WTC11 (cell line): ENCODE measurements around the gene FMO5. TPM values are rescaled to one million over a fixed set of nuclear protein-coding genes. Genes with fewer than 3 reads are reported as not detected.
A peak's percentile ranks its signal among the peaks of the same experiment; 100 is the strongest.

Experiments
- ATAC-seq: fragments of 200-7000 bp; cut with Tn5 transposase; 2 replicates; pipeline ENCODE4 v1.10.0; 2021; ENCODE audit warnings: mild to moderate bottlenecking, moderate library complexity
- CTCF ChIA-PET: fragments of 300-600 bp; sonication (Branson Sonifier 250); formaldehyde crosslinking; loops from one replicate; lab custom pipeline; 2021; ENCODE audit warnings: antibody characterized with exemption; lab: Charles Lee
- POLR2A ChIA-PET: fragments of 350-600 bp; sonication (Branson Sonifier 250); formaldehyde crosslinking; loops from one replicate; lab custom pipeline; 2021; ENCODE audit warnings: antibody characterized with exemption; lab: Charles Lee
- DNase-seq: peaks from one replicate; pipeline ENCODE4 v3.0.0; 2021; ENCODE audit warnings: low spot score
- H3K27ac Mint-ChIP-seq: 2 replicates; pipeline ENCODE4 v1.8.0; 2021; ENCODE audit warnings: mixed read lengths
- H3K27me3 Mint-ChIP-seq: 2 replicates; pipeline ENCODE4 v1.8.0; 2021; ENCODE audit warnings: low read depth, mild to moderate bottlenecking, moderate library complexity, mixed read lengths
- H3K36me3 Mint-ChIP-seq: 2 replicates; pipeline ENCODE4 v1.8.0; 2021; ENCODE audit warnings: mixed read lengths
- H3K4me1 Mint-ChIP-seq: 2 replicates; pipeline ENCODE4 v1.8.0; 2022; ENCODE audit warnings: mixed read lengths
- H3K4me3 Mint-ChIP-seq: 2 replicates; pipeline ENCODE4 v1.8.0; 2021; ENCODE audit warnings: mild to moderate bottlenecking, moderate library complexity, mixed read lengths
- H3K9me3 Mint-ChIP-seq: 2 replicates; pipeline ENCODE4 v1.8.0; 2021; ENCODE audit warnings: mixed read lengths
- CDX4 ChIP-seq: fragments of 250-450 bp; sonication (Bioruptor Pico); IDR thresholded peaks from 2 replicates; pipeline ENCODE4 v1.9.0; 2021; ENCODE audit warnings: moderate library complexity, mild to moderate bottlenecking, inconsistent platforms, borderline replicate concordance
- CREB1 ChIP-seq: sonication (generic); formaldehyde crosslinking; IDR thresholded peaks from 2 replicates; pipeline ENCODE4 v1.8.0; 2023; ENCODE audit warnings: mild to moderate bottlenecking, missing genetic modification reagents
- CREM ChIP-seq: sonication (generic); formaldehyde crosslinking; IDR thresholded peaks from 2 replicates; pipeline ENCODE4 v1.8.1; 2022; ENCODE audit warnings: mild to moderate bottlenecking, missing genetic modification reagents, moderate library complexity
- HMGA2 ChIP-seq: fragments of 250-450 bp; sonication (Bioruptor Pico); IDR thresholded peaks from 2 replicates; pipeline ENCODE4 v1.4.0; 2021; ENCODE audit warnings: mild to moderate bottlenecking, moderate library complexity
- JUN ChIP-seq: sonication (generic); formaldehyde crosslinking; IDR thresholded peaks from 2 replicates; pipeline ENCODE4 v1.8.0; 2023; ENCODE audit warnings: mild to moderate bottlenecking, missing genetic modification reagents
- NR2C2 ChIP-seq: sonication (generic); formaldehyde crosslinking; IDR thresholded peaks from 2 replicates; pipeline ENCODE4 v1.8.0; 2022; ENCODE audit warnings: mild to moderate bottlenecking, missing genetic modification reagents
- RELA ChIP-seq: sonication (generic); formaldehyde crosslinking; IDR thresholded peaks from 2 replicates; pipeline ENCODE4 v1.8.1; 2022; ENCODE audit warnings: missing genetic modification reagents, mild to moderate bottlenecking, borderline replicate concordance
- SMAD3 ChIP-seq: sonication (generic); formaldehyde crosslinking; IDR thresholded peaks from 2 replicates; pipeline ENCODE4 v1.8.0; 2022; ENCODE audit warnings: missing genetic modification reagents, mild to moderate bottlenecking, borderline replicate concordance
- SP1 ChIP-seq: sonication (generic); formaldehyde crosslinking; conservative IDR thresholded peaks from 2 replicates; pipeline ENCODE4 v1.8.1; 2022; ENCODE audit warnings: missing genetic modification reagents
- ZNF138 ChIP-seq: sonication (generic); formaldehyde crosslinking; conservative IDR thresholded peaks from 2 replicates; pipeline ENCODE4 v1.8.1; 2022; ENCODE audit warnings: mild to moderate bottlenecking, moderate library complexity, missing genetic modification reagents
- ZNF317 ChIP-seq: sonication (generic); formaldehyde crosslinking; IDR thresholded peaks from 2 replicates; pipeline ENCODE4 v1.8.1; 2023; ENCODE audit warnings: low read depth, mild to moderate bottlenecking, moderate library complexity, missing genetic modification reagents, borderline replicate concordance
- ZNF416 ChIP-seq: fragments of 250-450 bp; sonication (Bioruptor Pico); IDR thresholded peaks from 2 replicates; pipeline ENCODE4 v1.9.0; 2021; ENCODE audit warnings: mild to moderate bottlenecking, inconsistent platforms
- total RNA-seq: library from RNA; stranded (reverse); gene quantifications from 3 replicates; pipeline ENCODE4 v1.2.3, GENCODE V29; 2021
- TF ChIP-seq, protein P1 (sequence below): fragments of 250-450 bp; sonication (Bioruptor Pico); IDR thresholded peaks from 2 replicates; pipeline ENCODE4 v1.9.0; 2021; ENCODE audit warnings: mild to moderate bottlenecking
- TF ChIP-seq, protein P2 (sequence below): fragments of 200-600 bp; IDR thresholded peaks from 2 replicates; pipeline ENCODE4 v1.8.0; 2022; ENCODE audit warnings: antibody characterized with exemption
- TF ChIP-seq, protein P3 (sequence below): fragments of 250-450 bp; sonication (Bioruptor Pico); IDR thresholded peaks from 2 replicates; pipeline ENCODE4 v1.8.0; 2021; ENCODE audit warnings: mild to moderate bottlenecking
- TF ChIP-seq, protein P4 (sequence below): sonication (generic); formaldehyde crosslinking; IDR thresholded peaks from 2 replicates; pipeline ENCODE4 v1.8.0; 2022; ENCODE audit warnings: missing genetic modification reagents
- TF ChIP-seq, protein P5 (sequence below): sonication (generic); formaldehyde crosslinking; IDR thresholded peaks from 2 replicates; pipeline ENCODE4 v1.8.1; 2023; ENCODE audit warnings: mild to moderate bottlenecking, missing genetic modification reagents, moderate library complexity
- TF ChIP-seq, protein P6 (sequence below): sonication (generic); formaldehyde crosslinking; IDR thresholded peaks from 2 replicates; pipeline ENCODE4 v1.8.1; 2023; ENCODE audit warnings: mild to moderate bottlenecking, missing genetic modification reagents, borderline replicate concordance

The FMO5 gene
- total RNA-seq, 1 experiment from 2014 or later = 3.3 TPM

GRCh38 chr1:147223740-147224615, 1.2 kb downstream of the FMO5 start:
- Mint-ChIP-seq H3K9me3 (no peaks in the 10 kb centered on the region), H3K4me1 (peaks cover 27% of the 10 kb centered on the region), H3K4me3 (peak overlapping the region; percentile 97), H3K27me3 (peaks cover 19% of the 10 kb centered on the region), H3K27ac (peak overlapping the region; percentile 78; the same call in 1 of the 2 replicates)
- no peak for DNase-seq
- ChIA-PET POLR2A (interaction anchor here (0.8 kb wide), 1 partner anchor 140 kb away, joined by 3 read pairs; no protein-coding TSS in a partner anchor), CTCF (interaction anchor here (0.6 to 1.2 kb wide), 3 partner anchors 15 to 50 kb away, joined by 3 to 10 read pairs (median 5); partner anchors contain the start of gene CHD1L)
- peak; percentile 27 for ATAC-seq
- TF ChIP-seq CDX4 (CRISPR knock-in tag) (no peak), SMAD3 (CRISPR knock-in tag) (no peak), NR2C2 (no peak), CREB1 (CRISPR knock-in tag) (no peak), JUN (CRISPR knock-in tag) (no peak), ZNF138 (CRISPR knock-in tag) (no peak)
- TF ChIP-seq, protein P1, sequence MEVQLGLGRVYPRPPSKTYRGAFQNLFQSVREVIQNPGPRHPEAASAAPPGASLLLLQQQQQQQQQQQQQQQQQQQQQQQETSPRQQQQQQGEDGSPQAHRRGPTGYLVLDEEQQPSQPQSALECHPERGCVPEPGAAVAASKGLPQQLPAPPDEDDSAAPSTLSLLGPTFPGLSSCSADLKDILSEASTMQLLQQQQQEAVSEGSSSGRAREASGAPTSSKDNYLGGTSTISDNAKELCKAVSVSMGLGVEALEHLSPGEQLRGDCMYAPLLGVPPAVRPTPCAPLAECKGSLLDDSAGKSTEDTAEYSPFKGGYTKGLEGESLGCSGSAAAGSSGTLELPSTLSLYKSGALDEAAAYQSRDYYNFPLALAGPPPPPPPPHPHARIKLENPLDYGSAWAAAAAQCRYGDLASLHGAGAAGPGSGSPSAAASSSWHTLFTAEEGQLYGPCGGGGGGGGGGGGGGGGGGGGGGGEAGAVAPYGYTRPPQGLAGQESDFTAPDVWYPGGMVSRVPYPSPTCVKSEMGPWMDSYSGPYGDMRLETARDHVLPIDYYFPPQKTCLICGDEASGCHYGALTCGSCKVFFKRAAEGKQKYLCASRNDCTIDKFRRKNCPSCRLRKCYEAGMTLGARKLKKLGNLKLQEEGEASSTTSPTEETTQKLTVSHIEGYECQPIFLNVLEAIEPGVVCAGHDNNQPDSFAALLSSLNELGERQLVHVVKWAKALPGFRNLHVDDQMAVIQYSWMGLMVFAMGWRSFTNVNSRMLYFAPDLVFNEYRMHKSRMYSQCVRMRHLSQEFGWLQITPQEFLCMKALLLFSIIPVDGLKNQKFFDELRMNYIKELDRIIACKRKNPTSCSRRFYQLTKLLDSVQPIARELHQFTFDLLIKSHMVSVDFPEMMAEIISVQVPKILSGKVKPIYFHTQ (CRISPR knock-in tag) = no peak
- TF ChIP-seq, protein P2, sequence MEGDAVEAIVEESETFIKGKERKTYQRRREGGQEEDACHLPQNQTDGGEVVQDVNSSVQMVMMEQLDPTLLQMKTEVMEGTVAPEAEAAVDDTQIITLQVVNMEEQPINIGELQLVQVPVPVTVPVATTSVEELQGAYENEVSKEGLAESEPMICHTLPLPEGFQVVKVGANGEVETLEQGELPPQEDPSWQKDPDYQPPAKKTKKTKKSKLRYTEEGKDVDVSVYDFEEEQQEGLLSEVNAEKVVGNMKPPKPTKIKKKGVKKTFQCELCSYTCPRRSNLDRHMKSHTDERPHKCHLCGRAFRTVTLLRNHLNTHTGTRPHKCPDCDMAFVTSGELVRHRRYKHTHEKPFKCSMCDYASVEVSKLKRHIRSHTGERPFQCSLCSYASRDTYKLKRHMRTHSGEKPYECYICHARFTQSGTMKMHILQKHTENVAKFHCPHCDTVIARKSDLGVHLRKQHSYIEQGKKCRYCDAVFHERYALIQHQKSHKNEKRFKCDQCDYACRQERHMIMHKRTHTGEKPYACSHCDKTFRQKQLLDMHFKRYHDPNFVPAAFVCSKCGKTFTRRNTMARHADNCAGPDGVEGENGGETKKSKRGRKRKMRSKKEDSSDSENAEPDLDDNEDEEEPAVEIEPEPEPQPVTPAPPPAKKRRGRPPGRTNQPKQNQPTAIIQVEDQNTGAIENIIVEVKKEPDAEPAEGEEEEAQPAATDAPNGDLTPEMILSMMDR = no peak
- TF ChIP-seq, all 79 proteins: peak for 0
- H3K36me3 Mint-ChIP-seq = no peaks in the 10 kb centered on the region

- no peak for ATAC-seq
- H3K4me3 Mint-ChIP-seq = no peak overlapping the region
- peaks cover 7% of the 10 kb centered on the region for H3K4me1 Mint-ChIP-seq
- H3K27me3 Mint-ChIP-seq = peaks cover 2% of the 10 kb centered on the region; the same call in 1 of the 2 replicates
- no peaks in the 10 kb centered on the region for H3K36me3 Mint-ChIP-seq
- POLR2A ChIA-PET = no interaction called here
- no peaks in the 10 kb centered on the region for H3K9me3 Mint-ChIP-seq
- CTCF ChIA-PET = no interaction called here
- DNase-seq = no peak
- no peak overlapping the region for H3K27ac Mint-ChIP-seq
- TF ChIP-seq, protein P3, sequence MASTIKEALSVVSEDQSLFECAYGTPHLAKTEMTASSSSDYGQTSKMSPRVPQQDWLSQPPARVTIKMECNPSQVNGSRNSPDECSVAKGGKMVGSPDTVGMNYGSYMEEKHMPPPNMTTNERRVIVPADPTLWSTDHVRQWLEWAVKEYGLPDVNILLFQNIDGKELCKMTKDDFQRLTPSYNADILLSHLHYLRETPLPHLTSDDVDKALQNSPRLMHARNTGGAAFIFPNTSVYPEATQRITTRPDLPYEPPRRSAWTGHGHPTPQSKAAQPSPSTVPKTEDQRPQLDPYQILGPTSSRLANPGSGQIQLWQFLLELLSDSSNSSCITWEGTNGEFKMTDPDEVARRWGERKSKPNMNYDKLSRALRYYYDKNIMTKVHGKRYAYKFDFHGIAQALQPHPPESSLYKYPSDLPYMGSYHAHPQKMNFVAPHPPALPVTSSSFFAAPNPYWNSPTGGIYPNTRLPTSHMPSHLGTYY (CRISPR knock-in tag) = no peak
- no peak for TF ChIP-seq SP1 (CRISPR knock-in tag)
- TF ChIP-seq, protein P4, sequence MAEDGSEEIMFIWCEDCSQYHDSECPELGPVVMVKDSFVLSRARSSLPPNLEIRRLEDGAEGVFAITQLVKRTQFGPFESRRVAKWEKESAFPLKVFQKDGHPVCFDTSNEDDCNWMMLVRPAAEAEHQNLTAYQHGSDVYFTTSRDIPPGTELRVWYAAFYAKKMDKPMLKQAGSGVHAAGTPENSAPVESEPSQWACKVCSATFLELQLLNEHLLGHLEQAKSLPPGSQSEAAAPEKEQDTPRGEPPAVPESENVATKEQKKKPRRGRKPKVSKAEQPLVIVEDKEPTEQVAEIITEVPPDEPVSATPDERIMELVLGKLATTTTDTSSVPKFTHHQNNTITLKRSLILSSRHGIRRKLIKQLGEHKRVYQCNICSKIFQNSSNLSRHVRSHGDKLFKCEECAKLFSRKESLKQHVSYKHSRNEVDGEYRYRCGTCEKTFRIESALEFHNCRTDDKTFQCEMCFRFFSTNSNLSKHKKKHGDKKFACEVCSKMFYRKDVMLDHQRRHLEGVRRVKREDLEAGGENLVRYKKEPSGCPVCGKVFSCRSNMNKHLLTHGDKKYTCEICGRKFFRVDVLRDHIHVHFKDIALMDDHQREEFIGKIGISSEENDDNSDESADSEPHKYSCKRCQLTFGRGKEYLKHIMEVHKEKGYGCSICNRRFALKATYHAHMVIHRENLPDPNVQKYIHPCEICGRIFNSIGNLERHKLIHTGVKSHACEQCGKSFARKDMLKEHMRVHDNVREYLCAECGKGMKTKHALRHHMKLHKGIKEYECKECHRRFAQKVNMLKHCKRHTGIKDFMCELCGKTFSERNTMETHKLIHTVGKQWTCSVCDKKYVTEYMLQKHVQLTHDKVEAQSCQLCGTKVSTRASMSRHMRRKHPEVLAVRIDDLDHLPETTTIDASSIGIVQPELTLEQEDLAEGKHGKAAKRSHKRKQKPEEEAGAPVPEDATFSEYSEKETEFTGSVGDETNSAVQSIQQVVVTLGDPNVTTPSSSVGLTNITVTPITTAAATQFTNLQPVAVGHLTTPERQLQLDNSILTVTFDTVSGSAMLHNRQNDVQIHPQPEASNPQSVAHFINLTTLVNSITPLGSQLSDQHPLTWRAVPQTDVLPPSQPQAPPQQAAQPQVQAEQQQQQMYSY = no peak
- TF ChIP-seq ZNF416 (CRISPR knock-in tag) = no peak
- no peak for TF ChIP-seq RELA (CRISPR knock-in tag)
- TF ChIP-seq SMAD3 (CRISPR knock-in tag) = no peak
- no peak for TF ChIP-seq HMGA2
- no peak for TF ChIP-seq CREM
- TF ChIP-seq, protein P5, sequence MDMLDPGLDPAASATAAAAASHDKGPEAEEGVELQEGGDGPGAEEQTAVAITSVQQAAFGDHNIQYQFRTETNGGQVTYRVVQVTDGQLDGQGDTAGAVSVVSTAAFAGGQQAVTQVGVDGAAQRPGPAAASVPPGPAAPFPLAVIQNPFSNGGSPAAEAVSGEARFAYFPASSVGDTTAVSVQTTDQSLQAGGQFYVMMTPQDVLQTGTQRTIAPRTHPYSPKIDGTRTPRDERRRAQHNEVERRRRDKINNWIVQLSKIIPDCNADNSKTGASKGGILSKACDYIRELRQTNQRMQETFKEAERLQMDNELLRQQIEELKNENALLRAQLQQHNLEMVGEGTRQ (CRISPR knock-in tag) = no peak
- TF ChIP-seq, protein P6, sequence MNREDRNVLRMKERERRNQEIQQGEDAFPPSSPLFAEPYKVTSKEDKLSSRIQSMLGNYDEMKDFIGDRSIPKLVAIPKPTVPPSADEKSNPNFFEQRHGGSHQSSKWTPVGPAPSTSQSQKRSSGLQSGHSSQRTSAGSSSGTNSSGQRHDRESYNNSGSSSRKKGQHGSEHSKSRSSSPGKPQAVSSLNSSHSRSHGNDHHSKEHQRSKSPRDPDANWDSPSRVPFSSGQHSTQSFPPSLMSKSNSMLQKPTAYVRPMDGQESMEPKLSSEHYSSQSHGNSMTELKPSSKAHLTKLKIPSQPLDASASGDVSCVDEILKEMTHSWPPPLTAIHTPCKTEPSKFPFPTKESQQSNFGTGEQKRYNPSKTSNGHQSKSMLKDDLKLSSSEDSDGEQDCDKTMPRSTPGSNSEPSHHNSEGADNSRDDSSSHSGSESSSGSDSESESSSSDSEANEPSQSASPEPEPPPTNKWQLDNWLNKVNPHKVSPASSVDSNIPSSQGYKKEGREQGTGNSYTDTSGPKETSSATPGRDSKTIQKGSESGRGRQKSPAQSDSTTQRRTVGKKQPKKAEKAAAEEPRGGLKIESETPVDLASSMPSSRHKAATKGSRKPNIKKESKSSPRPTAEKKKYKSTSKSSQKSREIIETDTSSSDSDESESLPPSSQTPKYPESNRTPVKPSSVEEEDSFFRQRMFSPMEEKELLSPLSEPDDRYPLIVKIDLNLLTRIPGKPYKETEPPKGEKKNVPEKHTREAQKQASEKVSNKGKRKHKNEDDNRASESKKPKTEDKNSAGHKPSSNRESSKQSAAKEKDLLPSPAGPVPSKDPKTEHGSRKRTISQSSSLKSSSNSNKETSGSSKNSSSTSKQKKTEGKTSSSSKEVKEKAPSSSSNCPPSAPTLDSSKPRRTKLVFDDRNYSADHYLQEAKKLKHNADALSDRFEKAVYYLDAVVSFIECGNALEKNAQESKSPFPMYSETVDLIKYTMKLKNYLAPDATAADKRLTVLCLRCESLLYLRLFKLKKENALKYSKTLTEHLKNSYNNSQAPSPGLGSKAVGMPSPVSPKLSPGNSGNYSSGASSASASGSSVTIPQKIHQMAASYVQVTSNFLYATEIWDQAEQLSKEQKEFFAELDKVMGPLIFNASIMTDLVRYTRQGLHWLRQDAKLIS (CRISPR knock-in tag) = no peak
- TF ChIP-seq ZNF317 (CRISPR knock-in tag) = no peak
Measured at GRCh38 chr1:147218606-147219005, 6.5 kb downstream of the FMO5 start.
